ENCODE results near the gene RNF227. TPM values are rescaled to one million over a fixed set of nuclear protein-coding genes. Genes with fewer than 3 reads are reported as not detected.

The RNF227 gene
- total and polyA plus RNA-seq, 10 of the 15 experiments (the other 5 are each of a cell fraction or from before 2014, with no cell fraction given) = 0.49 to 5.0 (median 1.3) TPM

DNA sequence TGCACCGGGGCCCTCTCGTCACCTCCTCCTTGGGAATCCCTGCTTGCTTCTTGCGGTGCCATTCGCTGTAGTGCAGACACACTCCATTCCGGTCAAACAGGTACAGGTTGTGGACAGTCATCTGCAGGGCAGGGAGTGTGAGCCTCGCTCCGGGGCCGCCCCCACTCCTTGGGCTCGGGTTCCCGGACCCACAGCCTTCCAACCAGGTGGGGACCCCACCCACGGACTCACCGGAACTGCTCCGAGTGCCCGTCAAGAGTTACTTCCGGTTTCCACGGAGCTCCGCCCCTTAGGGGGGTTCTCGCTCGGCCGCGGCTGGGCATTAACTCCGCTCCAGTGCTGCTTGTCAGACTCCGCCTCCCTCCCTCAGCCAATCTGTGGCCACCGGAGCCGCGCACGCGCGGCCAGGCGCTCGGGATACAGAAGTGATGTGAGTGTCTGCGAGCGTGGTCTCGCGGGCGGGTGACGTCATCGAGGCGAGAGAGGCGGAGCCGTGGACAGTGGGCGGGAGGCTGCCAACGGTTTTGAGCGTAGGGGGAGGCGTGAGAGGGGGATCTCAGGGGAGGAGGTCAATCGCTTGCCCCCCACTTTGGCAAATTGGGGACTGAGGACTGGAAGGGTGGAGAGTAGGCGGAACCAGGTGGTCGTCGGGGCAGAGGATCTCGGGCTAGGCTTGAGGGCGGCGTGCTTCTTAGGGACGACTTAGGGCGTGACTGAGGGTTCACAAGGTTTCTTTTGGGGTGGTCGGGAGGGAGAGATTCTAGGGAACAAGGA is 15.8 kb upstream of the RNF227 start, which contains the start of the genes CNTROB and TRAPPC1 (continued):
- TF ChIP-seq, protein P1, sequence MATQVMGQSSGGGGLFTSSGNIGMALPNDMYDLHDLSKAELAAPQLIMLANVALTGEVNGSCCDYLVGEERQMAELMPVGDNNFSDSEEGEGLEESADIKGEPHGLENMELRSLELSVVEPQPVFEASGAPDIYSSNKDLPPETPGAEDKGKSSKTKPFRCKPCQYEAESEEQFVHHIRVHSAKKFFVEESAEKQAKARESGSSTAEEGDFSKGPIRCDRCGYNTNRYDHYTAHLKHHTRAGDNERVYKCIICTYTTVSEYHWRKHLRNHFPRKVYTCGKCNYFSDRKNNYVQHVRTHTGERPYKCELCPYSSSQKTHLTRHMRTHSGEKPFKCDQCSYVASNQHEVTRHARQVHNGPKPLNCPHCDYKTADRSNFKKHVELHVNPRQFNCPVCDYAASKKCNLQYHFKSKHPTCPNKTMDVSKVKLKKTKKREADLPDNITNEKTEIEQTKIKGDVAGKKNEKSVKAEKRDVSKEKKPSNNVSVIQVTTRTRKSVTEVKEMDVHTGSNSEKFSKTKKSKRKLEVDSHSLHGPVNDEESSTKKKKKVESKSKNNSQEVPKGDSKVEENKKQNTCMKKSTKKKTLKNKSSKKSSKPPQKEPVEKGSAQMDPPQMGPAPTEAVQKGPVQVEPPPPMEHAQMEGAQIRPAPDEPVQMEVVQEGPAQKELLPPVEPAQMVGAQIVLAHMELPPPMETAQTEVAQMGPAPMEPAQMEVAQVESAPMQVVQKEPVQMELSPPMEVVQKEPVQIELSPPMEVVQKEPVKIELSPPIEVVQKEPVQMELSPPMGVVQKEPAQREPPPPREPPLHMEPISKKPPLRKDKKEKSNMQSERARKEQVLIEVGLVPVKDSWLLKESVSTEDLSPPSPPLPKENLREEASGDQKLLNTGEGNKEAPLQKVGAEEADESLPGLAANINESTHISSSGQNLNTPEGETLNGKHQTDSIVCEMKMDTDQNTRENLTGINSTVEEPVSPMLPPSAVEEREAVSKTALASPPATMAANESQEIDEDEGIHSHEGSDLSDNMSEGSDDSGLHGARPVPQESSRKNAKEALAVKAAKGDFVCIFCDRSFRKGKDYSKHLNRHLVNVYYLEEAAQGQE (IDR thresholded peaks at IDR 0.05; ENCODE audit: low read depth, low read length) = no peak
- TF ChIP-seq, protein P2, sequence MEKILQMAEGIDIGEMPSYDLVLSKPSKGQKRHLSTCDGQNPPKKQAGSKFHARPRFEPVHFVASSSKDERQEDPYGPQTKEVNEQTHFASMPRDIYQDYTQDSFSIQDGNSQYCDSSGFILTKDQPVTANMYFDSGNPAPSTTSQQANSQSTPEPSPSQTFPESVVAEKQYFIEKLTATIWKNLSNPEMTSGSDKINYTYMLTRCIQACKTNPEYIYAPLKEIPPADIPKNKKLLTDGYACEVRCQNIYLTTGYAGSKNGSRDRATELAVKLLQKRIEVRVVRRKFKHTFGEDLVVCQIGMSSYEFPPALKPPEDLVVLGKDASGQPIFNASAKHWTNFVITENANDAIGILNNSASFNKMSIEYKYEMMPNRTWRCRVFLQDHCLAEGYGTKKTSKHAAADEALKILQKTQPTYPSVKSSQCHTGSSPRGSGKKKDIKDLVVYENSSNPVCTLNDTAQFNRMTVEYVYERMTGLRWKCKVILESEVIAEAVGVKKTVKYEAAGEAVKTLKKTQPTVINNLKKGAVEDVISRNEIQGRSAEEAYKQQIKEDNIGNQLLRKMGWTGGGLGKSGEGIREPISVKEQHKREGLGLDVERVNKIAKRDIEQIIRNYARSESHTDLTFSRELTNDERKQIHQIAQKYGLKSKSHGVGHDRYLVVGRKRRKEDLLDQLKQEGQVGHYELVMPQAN (conservative IDR thresholded peaks at IDR 0.05) = peak; percentile 72
- TF ChIP-seq RCOR1 (conservative IDR thresholded peaks at IDR 0.05; ENCODE audit: low read depth, low read length) (0 out of 2 replicates have a peak, but pooled peaks have one; percentile 46), ZNF207 (IDR thresholded peaks at IDR 0.05; ENCODE audit: borderline replicate concordance) (0 out of 2 replicates have a peak, but pooled peaks have one; percentile 45), ZNF622 (IDR thresholded peaks at IDR 0.05) (no peak), KAT2A (conservative IDR thresholded peaks at IDR 0.05; ENCODE audit: control insufficient read depth, low read depth, low read length) (no peak), HDAC6 (IDR thresholded peaks at IDR 0.05; ENCODE audit: unreplicated experiment) (no peak), BHLHE40 (IDR thresholded peaks at IDR 0.05; ENCODE audit: borderline replicate concordance in 1 of 2, low read depth in 2 of 2, low read length in 1 of 2) (peak; percentile 20 to 76; a peak in 3 of 4 replicates), RELA (IDR thresholded peaks at IDR 0.05; ENCODE audit: borderline replicate concordance, partially characterized antibody) (no peak), MEF2A (IDR thresholded peaks at IDR 0.05; ENCODE audit: insufficient read depth, low read depth, low read length) (no peak), SPI1 (IDR thresholded peaks at IDR 0.05; ENCODE audit: borderline replicate concordance, insufficient read depth, low read depth, low read length) (no peak), JUND (IDR thresholded peaks at IDR 0.05; ENCODE audit: low read depth, low read length) (peak; percentile 98), ETV6 (conservative IDR thresholded peaks at IDR 0.05 in 1 of 2, IDR thresholded peaks at IDR 0.05 in 1 of 2; ENCODE audit: borderline replicate concordance in 1 of 2, low read depth in 1 of 2) (no peak), SMAD5 (IDR thresholded peaks at IDR 0.05; ENCODE audit: low read depth) (no peak), SIX5 (IDR thresholded peaks at IDR 0.05; ENCODE audit: low read depth, low read length, severe bottlenecking) (no peak), GATAD2B (conservative IDR thresholded peaks at IDR 0.05; ENCODE audit: low read depth) (0 out of 2 replicates have a peak, but pooled peaks have one; percentile 29), MYC (IDR thresholded peaks at IDR 0.05; ENCODE audit: insufficient read depth, insufficient read length, insufficient replicate concordance, low read length, severe bottlenecking) (no peak), CREB1 (IDR thresholded peaks at IDR 0.05; ENCODE audit: low read depth) (peak; percentile 95)
- TF ChIP-seq, protein P3, sequence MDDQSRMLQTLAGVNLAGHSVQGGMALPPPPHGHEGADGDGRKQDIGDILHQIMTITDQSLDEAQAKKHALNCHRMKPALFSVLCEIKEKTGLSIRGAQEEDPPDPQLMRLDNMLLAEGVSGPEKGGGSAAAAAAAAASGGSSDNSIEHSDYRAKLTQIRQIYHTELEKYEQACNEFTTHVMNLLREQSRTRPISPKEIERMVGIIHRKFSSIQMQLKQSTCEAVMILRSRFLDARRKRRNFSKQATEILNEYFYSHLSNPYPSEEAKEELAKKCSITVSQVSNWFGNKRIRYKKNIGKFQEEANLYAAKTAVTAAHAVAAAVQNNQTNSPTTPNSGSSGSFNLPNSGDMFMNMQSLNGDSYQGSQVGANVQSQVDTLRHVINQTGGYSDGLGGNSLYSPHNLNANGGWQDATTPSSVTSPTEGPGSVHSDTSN (IDR thresholded peaks at IDR 0.05; ENCODE audit: insufficient replicate concordance, low read depth, low read length) = peak; percentile 88
- TF ChIP-seq, protein P4, sequence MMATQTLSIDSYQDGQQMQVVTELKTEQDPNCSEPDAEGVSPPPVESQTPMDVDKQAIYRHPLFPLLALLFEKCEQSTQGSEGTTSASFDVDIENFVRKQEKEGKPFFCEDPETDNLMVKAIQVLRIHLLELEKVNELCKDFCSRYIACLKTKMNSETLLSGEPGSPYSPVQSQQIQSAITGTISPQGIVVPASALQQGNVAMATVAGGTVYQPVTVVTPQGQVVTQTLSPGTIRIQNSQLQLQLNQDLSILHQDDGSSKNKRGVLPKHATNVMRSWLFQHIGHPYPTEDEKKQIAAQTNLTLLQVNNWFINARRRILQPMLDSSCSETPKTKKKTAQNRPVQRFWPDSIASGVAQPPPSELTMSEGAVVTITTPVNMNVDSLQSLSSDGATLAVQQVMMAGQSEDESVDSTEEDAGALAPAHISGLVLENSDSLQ (IDR thresholded peaks at IDR 0.05) = peak; percentile 97

Measured in GM12878 (cell line).